ENCODE measurements around the gene SMG6.
"Not testable (repeated sequence)": the region's sequence is repeated elsewhere in the genome, so short reads cannot be mapped to it uniquely, and the experiment has no call there.

Gene SMG6

GRCh38 chr17:2019723-2020122 lies 283.9 kb downstream of the SMG6 start:
- DNase-seq, result no peak

GRCh38 chr17:2018716-2019510 lies 284.7 kb downstream of the SMG6 start:
- DNase-seq, result no peak

GRCh38 chr17:2017274-2017941 lies 286.2 kb downstream of the SMG6 start:
- no peak for DNase-seq

- DNase-seq, result no peak
These were observed 287.1 kb downstream of the SMG6 start for GRCh38 chr17:2016494-2016893.

GRCh38 chr17:2015314-2015713 lies 288.3 kb downstream of the SMG6 start:
- DNase-seq, result no peak

GRCh38 chr17:2013994-2014317 lies 289.6 kb downstream of the SMG6 start:
- DNase-seq, result no peak

GRCh38 chr17:2013220-2013993 lies 290.2 kb downstream of the SMG6 start:
- not testable (repeated sequence) for DNase-seq

- DNase-seq, result no peak
These were observed 291.1 kb downstream of the SMG6 start for GRCh38 chr17:2012499-2012898.

GRCh38 chr17:2011411-2012371 lies 291.9 kb downstream of the SMG6 start:
- DNase-seq, result no peak
